ENCODE results near the gene PTPRM.

Gene PTPRM

GRCh38 chr18:7730682-7731081 lies 163.6 kb downstream of the PTPRM start:
- no peak for ATAC-seq (ENCODE audit: insufficient read depth, low read depth)
- Histone ChIP-seq H3K79me2 (ENCODE audit: insufficient read depth, low read length) (no peaks in the 10 kb centered on the region), H3K4me3 (ENCODE audit: low read depth in 1 of 2, low read length in 2 of 2) (no peak overlapping the region), H4K20me1 (ENCODE audit: insufficient read depth, low read length) (no peaks in the 10 kb centered on the region), H3K27ac (ENCODE audit: low read length) (no peak overlapping the region), H2AFZ (ENCODE audit: low read depth, low read length) (no peak overlapping the region), H3K9ac (ENCODE audit: low read depth, low read length) (no peak overlapping the region), H3K9me3 (ENCODE audit: insufficient read depth, low read length, severe bottlenecking) (no peaks in the 10 kb centered on the region), H3K36me3 (ENCODE audit: insufficient read depth, low read length) (no peaks in the 10 kb centered on the region), H3K4me1 (ENCODE audit: insufficient read depth, low read length) (no peaks in the 10 kb centered on the region), H3K4me2 (ENCODE audit: insufficient read depth, low read length) (no peak overlapping the region), H3K27me3 (ENCODE audit: insufficient read depth, low read length, poor library complexity) (no peaks in the 10 kb centered on the region)
- DNase-seq: no peak
- TF ChIP-seq CTCF (IDR thresholded peaks at IDR 0.05; ENCODE audit: borderline replicate concordance, extremely low read depth, low read length, poor library complexity, severe bottlenecking): no peak
- no peak for TF ChIP-seq EZH2 (IDR thresholded peaks at IDR 0.05; ENCODE audit: borderline replicate concordance, low read depth, low read length, severe bottlenecking)

GRCh38 chr18:7733642-7734041 lies 166.5 kb downstream of the PTPRM start:
- TF ChIP-seq CTCF (IDR thresholded peaks at IDR 0.05; ENCODE audit: borderline replicate concordance, extremely low read depth, low read length, poor library complexity, severe bottlenecking) (no peak), EZH2 (IDR thresholded peaks at IDR 0.05; ENCODE audit: borderline replicate concordance, low read depth, low read length, severe bottlenecking) (no peak)
- H3K27ac ChIP-seq (ENCODE audit: low read length): no peak overlapping the region
- no peak for DNase-seq

GRCh38 chr18:7735196-7735595 lies 168.1 kb downstream of the PTPRM start:
- H3K4me1 ChIP-seq (ENCODE audit: insufficient read depth, low read length): no peaks in the 10 kb centered on the region
- no peaks in the 10 kb centered on the region for H3K36me3 ChIP-seq (ENCODE audit: insufficient read depth, low read length)
- H3K9ac ChIP-seq (ENCODE audit: low read depth, low read length): no peak overlapping the region
- DNase-seq (no peak), ATAC-seq (ENCODE audit: insufficient read depth, low read depth) (no peak)
- no peak overlapping the region for H2AFZ ChIP-seq (ENCODE audit: low read depth, low read length)
- no peak overlapping the region for H3K27ac ChIP-seq (ENCODE audit: low read length)
- H3K79me2 ChIP-seq (ENCODE audit: insufficient read depth, low read length): no peaks in the 10 kb centered on the region
- no peaks in the 10 kb centered on the region for H3K27me3 ChIP-seq (ENCODE audit: insufficient read depth, low read length, poor library complexity)
- no peaks in the 10 kb centered on the region for H4K20me1 ChIP-seq (ENCODE audit: insufficient read depth, low read length)
- TF ChIP-seq EZH2 (IDR thresholded peaks at IDR 0.05; ENCODE audit: borderline replicate concordance, low read depth, low read length, severe bottlenecking) (no peak), CTCF (IDR thresholded peaks at IDR 0.05; ENCODE audit: borderline replicate concordance, extremely low read depth, low read length, poor library complexity, severe bottlenecking) (no peak)
- H3K9me3 ChIP-seq (ENCODE audit: insufficient read depth, low read length, severe bottlenecking): no peaks in the 10 kb centered on the region
- H3K4me3 ChIP-seq (ENCODE audit: low read depth in 1 of 2, low read length in 2 of 2): no peak overlapping the region
- no peak overlapping the region for H3K4me2 ChIP-seq (ENCODE audit: insufficient read depth, low read length)

More at GRCh38 chr18:7733642-7734041, 166.5 kb downstream of the PTPRM start:
- Histone ChIP-seq H3K9me3 (ENCODE audit: insufficient read depth, low read length, severe bottlenecking) (no peaks in the 10 kb centered on the region), H3K36me3 (ENCODE audit: insufficient read depth, low read length) (no peaks in the 10 kb centered on the region), H4K20me1 (ENCODE audit: insufficient read depth, low read length) (no peaks in the 10 kb centered on the region), H3K79me2 (ENCODE audit: insufficient read depth, low read length) (no peaks in the 10 kb centered on the region), H3K9ac (ENCODE audit: low read depth, low read length) (no peak overlapping the region), H3K4me2 (ENCODE audit: insufficient read depth, low read length) (no peak overlapping the region), H2AFZ (ENCODE audit: low read depth, low read length) (no peak overlapping the region), H3K4me1 (ENCODE audit: insufficient read depth, low read length) (no peaks in the 10 kb centered on the region), H3K4me3 (ENCODE audit: low read depth in 1 of 2, low read length in 2 of 2) (no peak overlapping the region), H3K27me3 (ENCODE audit: insufficient read depth, low read length, poor library complexity) (no peaks in the 10 kb centered on the region)
- ATAC-seq (ENCODE audit: insufficient read depth, low read depth): no peak

Measured in DND-41 (cell line).